ENCODE measurements around the gene ERGIC1.
"Not testable (repeated sequence)": the region's sequence is repeated elsewhere in the genome, so short reads cannot be mapped to it uniquely, and the experiment has no call there.

The ERGIC1 gene

DNA sequence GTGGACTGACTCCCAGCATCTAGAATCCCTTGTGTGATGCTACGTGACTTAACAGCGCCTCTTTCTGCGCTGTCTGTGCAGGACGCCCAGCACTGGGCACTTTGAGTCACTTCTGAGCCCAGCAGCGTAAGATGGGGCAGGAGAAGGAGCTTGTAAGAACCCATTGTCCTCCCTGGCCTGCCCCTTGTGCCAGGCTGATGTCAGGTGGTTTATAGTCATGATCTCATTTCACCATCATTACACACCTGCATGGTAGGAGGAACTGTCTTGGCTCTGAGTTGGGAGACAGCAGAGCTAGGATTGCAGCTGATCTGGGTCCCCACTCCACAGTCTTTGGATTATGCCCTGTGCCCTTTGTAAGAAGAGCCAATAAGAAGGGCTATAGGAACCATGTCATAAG is 12.2 kb downstream of the ERGIC1 start:
- in situ Hi-C loops (cut with MboI; ENCODE audit: low sequenced_read_pairs): no loop called here

DNA sequence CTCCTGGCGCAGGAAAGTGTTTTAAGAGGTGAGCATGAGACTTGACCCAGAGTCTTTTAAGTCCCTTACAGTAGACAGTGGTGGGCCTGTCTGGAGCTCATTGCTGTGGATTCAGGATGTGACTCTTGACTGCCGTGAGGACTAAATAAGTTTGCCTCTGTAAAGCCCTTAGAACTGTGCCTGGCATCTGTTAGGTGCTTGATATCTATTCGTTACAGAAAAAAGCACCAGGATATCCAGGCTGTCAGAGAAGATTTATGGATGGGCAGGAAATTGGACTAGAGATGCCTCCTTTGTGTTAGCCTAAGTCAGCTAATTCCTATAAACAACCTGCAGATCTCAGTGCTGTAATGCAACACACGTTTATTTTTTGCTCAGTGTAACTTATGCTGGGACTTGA is 12.6 kb downstream of the ERGIC1 start:
- in situ Hi-C loops (cut with MboI; ENCODE audit: low sequenced_read_pairs): no loop called here

DNA sequence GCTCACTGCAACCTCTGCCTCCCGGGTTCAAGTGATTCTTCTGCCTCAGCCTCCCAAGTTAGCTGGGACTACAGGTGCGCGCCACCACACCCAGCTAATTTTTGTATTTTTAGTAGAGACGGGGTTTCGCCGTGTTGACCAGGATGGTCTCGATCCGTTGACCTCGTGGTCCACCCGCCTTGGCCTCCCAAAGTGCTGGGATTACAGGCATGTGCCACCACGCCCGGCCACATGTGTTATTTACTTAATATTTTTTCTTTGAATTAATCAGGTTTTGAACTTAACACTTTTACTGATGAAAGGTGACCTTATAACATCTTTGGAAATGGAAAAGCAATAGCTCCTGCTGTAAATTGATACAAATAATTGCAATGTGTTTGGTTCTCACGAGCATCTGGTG is 13.5 kb downstream of the ERGIC1 start:
- in situ Hi-C loops (cut with MboI; ENCODE audit: low sequenced_read_pairs): not testable (repeated sequence)

DNA sequence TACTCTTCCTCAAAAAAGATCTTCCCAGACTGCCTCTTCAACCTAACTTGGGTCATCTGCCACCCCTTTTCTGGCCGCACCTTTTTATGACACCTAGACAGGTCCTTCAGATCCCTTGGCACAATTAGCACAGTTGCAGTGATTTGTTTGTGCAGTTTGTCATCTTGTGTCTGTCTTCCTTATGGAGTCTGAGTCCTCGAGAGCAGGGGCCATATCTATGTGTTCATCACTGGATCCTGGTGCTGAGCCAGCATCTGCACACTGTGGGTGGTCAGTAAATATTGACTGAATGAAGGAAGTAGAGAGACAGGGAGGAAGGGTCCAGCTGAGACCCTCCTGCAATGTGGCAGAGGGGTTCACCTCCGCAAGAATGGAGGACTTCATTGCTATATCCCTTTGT is 14.4 kb downstream of the ERGIC1 start:
- in situ Hi-C loops (cut with MboI; ENCODE audit: low sequenced_read_pairs): no loop called here

DNA sequence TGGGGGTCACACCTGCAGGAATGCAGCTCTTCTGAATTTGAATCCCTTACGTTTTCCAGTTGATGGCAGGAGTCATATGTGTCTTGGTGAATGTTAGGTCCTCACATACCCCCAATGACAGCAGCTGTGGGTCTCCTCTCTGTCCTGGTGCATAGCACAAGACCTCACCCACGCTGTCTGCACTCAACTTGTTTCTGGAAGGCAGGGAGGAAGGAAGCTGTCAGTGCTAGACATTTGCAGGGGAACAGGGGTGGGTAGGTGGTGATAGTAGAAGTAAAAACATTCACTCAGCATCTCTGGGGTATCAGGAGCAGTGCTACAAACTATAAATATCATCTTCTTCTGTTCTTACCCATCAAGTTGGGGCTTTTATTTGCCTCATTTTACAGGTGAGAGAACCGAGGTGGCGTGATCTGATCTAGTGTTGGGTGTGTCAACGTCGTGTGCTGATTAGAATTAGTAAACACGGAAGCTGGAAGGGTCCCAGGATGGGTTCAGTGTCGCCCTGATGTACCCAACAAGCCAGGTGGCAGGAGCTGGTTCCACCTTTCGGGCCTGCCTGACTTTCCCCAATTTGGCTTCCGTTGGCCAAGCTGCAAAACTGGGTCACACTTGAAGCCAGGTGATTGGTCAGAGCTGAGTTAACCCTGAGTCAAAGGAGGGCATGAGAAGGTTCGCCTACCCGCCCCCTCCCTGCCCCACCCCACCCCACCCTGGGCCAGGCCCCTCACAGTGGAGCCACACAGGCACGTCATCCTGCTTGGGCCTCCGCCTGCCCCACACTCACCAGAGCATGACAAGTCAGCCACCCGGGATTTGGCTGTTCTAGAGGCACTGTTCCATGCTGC is 15.8 kb downstream of the ERGIC1 start:
- in situ Hi-C loops (cut with MboI; ENCODE audit: low sequenced_read_pairs): no loop called here

GRCh38 chr5:172850454-172850797 is 16.4 kb downstream of the ERGIC1 start:
- in situ Hi-C loops (cut with MboI; ENCODE audit: low sequenced_read_pairs): no loop called here

DNA sequence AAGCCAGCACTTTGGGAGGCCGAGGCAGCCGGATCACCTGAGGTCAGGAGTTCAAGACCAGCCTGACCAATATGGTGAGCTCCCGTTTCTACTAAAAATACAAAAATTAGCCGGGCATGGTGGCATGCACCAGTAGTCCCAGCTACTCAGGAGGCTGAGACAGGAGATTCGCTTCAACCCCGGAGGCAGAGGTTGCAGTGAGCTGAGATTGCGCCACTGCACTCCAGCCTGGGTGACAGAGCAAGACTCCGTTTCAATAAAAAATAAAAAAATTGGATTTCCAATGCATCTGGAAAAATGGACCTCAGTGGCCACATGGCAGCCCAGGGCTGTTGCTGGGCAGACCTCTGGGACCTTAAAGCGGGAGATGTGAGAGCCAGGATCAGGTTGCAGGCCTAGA is 17.2 kb downstream of the ERGIC1 start:
- in situ Hi-C loops (cut with MboI; ENCODE audit: low sequenced_read_pairs): not testable (repeated sequence)

DNA sequence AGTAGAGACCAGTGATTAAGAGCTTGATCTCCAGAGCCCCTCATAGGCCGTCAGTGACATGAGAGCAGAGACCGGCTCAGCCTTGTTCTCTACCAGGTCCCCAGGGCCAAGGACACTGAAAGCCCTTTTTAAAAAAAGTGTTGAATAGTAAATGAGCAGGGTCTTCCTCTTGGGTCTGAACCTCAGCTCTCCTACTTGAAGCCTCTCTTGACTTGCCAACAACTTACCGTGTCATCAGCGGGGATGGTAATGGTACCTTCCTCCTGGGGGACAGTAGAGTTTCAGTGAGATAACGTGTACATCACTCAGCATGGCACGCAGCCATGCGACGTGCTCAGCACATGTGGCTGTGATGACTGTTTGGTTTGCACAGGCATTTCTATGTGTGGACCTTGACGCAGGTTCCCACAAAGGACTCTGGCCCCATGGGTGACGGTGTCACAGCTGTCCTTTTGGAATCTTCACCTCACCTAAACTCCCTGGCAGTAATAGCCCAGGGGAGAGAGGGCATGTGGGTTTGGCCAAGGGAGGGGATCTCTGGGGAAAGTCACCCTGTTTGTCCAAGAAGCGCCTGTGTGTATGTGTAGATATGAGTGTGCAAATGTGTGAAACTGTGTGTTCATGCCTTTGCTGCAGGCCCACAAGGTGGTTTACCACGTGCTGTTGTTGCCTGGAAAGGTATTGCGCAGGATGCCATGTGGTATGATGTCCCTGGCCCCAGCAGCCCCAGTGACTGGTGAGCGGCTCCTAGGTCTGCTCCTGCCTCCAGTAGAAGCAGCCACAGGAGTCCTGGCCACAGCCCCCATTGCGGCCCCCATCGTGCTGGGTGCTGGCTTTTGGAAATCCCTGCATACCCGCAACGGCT is 18.7 kb downstream of the ERGIC1 start:
- in situ Hi-C loops (cut with MboI; ENCODE audit: low sequenced_read_pairs): no loop called here

DNA sequence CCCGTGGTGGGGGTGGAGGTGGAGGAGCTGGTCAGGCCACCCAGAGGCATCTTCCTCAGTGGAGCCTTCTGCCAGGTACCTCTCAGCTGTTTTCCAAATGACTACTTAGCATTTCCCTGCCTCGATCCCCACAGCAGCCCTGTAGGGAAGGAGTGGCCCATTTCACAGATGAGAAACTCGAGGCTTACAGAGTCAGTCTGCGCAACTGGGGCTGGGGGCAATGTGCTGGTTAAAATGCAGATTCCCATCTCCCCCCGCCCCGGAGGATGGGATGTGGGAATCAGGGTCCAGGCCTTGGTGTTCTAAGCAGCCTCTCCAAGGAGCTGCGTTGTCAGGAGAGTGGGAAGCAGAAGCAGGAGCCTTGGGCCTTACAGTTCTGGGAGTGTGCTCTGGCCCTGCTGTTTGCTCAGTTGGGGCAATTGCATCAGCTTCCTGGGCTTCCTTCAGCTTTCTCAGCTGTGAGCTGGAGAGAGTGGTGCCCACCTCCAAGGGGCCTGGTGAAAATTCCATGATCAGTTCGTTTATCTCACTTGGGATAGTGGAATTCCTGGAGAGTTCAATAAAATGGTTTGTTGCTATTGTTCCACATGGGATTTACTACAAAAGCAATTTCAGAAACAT is 19.4 kb downstream of the ERGIC1 start:
- in situ Hi-C loops (cut with MboI; ENCODE audit: low sequenced_read_pairs): no loop called here

DNA sequence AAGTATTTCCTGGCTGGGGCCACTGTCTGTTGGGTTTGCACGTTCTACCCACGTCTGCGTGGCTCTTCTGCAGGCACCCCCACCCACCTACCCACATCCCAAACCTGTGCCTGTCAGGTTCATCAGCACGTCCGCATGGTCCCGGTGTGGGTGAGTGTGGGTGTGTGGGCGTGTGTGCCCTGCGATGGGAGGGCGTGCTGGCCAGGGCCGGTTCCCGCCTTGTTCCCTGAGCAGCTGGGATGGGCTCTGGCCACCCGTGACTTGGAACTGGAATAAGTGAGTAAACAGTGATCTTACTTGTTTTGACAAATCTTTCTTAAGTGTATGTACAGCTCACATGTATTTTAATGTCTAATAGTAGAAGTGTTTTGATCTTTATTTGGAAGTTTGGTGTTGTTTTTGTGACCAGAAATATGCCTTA is 20.4 kb downstream of the ERGIC1 start:
- in situ Hi-C loops (cut with MboI; ENCODE audit: low sequenced_read_pairs): no loop called here

- in situ Hi-C loops (cut with MboI; ENCODE audit: low sequenced_read_pairs): no loop called here
These were observed 20.9 kb downstream of the ERGIC1 start for GRCh38 chr5:172854971-172855370.

DNA sequence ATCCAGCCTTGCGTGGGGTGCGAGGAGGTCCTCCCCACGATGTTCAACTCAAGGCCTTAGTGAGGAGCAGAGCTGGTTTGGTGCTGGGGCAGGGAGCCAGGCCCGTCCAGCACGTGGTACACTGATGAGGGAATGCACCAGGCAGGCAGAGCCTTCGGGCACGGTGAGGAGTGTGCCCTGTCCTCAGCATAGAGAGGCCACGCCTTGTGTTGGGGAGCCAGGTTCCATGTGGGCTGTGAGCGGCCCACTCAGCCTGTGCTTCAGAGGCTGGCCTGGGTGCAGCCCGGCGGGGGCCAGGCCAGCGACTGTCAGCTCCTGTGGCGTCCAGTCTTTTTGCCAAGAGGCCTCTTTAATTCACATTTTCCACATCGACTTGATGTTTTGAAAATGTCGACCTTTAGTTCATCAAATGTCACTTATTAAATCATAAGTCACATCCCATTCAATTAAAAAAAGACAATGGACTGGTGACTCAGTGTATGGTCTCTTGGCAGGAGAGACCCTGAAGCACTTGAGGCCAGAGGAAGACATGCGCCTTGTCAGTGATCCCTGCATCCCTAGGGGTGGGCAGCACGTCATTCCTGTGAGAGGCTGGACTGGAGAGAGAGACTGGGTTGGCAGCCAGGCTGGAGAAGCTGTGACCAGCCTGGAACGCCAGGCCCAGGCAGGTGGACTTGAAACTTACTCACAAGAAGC is 21.7 kb downstream of the ERGIC1 start:
- in situ Hi-C loops (cut with MboI; ENCODE audit: low sequenced_read_pairs): no loop called here

- in situ Hi-C loops (cut with MboI; ENCODE audit: low sequenced_read_pairs): no loop called here
These were observed 22.3 kb downstream of the ERGIC1 start for GRCh38 chr5:172856336-172856735.

- in situ Hi-C loops (cut with MboI; ENCODE audit: low sequenced_read_pairs): no loop called here
These were observed 23.9 kb downstream of the ERGIC1 start for GRCh38 chr5:172857982-172858381.

DNA sequence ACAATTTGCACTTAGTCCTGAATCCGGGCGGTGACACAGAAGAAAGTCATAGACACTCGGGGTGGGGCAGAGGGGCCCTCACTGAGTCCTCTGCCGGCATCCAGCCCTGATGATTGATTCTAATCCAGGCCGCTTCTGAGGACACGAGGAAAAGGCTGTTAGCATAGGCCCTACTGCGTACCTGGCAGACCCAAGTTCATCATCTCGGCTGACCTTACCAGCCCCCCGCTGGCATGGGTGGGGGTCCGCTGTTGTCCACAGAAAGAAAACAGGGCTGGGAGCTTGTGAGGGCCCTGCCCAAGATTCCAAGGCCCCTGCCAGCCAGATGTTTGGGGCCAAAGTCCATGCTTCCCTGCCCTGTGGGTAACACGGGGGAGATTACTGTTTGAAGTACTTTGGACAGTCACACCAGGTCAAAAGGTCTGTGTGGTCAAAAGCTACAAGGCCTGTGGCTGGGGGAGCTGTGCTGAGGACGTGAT is 24.5 kb downstream of the ERGIC1 start:
- in situ Hi-C loops (cut with MboI; ENCODE audit: low sequenced_read_pairs): no loop called here

GRCh38 chr5:172858990-172859811 is 25.1 kb downstream of the ERGIC1 start:
- in situ Hi-C loops (cut with MboI; ENCODE audit: low sequenced_read_pairs): no loop called here

DNA sequence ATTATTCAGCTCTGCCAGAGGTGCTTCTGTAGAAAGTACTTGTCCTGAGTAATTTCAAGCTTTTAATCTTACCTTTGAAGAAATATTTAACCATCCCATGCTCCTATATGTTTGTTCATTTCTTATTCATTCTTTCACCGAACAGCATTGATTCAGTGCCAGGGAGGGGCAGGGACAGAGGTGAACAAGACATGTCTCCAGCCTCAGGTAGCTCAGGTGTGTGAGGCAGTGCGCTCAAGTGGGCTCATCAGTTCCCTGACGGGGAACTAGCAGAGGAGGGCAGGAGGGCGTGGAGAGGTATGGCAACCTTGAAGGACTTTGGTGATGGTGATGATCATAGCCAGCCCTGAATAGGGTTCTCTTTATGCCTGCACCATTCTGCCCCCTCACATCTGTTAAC is 25.9 kb downstream of the ERGIC1 start:
- in situ Hi-C loops (cut with MboI; ENCODE audit: low sequenced_read_pairs): no loop called here

DNA sequence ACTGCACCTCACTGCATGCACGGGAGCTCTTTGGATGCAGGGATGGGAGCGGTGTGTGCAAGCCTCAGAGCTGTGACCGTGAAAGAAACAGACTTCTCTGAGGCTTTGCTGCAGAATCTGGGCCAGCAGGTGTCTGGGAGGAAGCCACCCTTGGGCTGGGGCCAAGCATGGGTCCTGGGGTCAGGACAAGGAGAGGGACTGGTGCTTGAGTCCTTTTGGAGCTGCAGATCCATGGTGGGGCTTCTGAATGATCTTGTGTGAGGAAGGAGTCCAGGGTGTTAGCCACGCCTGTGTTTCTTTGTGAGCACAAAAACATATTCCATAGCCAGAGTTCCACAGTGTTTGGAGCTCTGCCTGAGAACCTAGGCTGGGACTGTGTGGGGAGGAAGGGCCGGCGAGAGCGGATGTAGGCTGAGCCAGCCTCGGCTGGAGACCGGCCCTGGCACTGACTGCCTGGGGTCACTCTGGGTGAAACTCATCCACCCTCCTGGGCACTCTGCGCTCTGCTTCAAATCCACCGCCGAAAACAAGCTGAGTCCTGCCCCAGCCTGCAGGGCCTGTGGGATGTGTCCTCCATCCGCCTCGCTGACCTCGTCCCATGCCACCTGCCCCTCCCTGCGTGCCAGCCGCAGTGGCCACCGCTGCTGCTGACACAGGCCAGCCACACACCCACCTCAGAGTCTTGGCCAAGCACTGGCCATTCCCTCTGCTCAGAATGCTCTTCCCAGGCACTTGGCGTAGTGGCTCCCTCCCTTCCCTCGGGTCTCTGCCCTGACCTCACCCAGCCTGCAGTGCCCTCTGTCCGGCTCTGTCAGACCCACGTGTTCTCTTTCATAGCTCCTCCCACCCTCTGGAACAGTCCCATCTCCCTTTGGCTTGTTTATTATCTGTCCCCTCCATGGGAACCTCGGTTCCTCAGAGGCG is 26.7 kb downstream of the ERGIC1 start:
- in situ Hi-C loops (cut with MboI; ENCODE audit: low sequenced_read_pairs): no loop called here

- in situ Hi-C loops (cut with MboI; ENCODE audit: low sequenced_read_pairs): no loop called here
These were observed 27.4 kb downstream of the ERGIC1 start for GRCh38 chr5:172861461-172861860.
